Duodenal mucosa (tissue), 2 donors: Measurements from ENCODE around the gene MNAT1.

Source experiments
- H3K27ac ChIP-seq: one replicate; pipeline ENCODE4 v1.7.0; 2013; ENCODE audit warnings: low read depth, low read length
- H3K27me3 ChIP-seq, 2 donors: one replicate each; pipeline ENCODE4 v1.7.0; 2013; ENCODE audit warnings: low read length in 2 of 2, control low read depth in 1 of 2; ENCODE audit not compliant: insufficient read depth in 2 of 2, control insufficient read depth in 1 of 2
- H3K36me3 ChIP-seq, 2 donors: one replicate each; pipeline ENCODE4 v1.7.0; 2013; ENCODE audit warnings: low read length in 2 of 2, control low read depth in 1 of 2; ENCODE audit not compliant: insufficient read depth in 2 of 2, control insufficient read depth in 1 of 2
- H3K4me1 ChIP-seq, 2 donors: one replicate each; pipeline ENCODE4 v1.7.0; 2013; ENCODE audit warnings: low read length in 2 of 2, control low read depth in 1 of 2; ENCODE audit not compliant: insufficient read depth in 2 of 2, control insufficient read depth in 1 of 2
- H3K4me3 ChIP-seq, 2 donors: one replicate each; pipeline ENCODE4 v1.7.0; 2013; ENCODE audit warnings: low read length in 2 of 2, low read depth in 1 of 2
- H3K9ac ChIP-seq, 2 donors: one replicate each; pipeline ENCODE4 v1.7.0; 2013; ENCODE audit warnings: low read length in 2 of 2, low read depth in 1 of 2
- H3K9me3 ChIP-seq, 2 donors: one replicate each; pipeline ENCODE4 v1.7.0; 2013; ENCODE audit warnings: low read length in 2 of 2, control low read depth in 1 of 2; ENCODE audit not compliant: control insufficient read depth in 1 of 2

MNAT1 gene

DNA sequence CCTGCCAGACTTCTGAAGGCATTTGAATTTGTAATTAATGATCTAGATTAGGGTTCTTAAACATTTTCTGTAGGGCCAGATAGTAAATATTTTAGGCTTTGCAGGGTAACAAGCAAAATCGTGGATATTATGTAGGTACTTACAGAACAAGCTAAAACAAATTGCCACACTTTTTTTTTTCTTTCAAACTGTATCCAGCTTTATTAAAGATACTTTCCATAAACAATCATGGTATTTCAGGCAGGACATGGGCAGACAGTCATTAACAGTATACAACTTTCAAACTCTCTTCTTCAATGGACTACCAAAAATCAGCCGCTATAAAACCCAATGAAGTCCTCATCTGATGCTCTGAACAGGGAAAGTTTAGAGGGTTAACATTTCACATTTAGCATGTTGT is 236.7 kb downstream of the MNAT1 start:
- Histone ChIP-seq H3K9ac (no peak overlapping the region), H3K4me3 (no peak overlapping the region), H3K27me3 (no peaks in the 10 kb centered on the region), H3K9me3 (no peaks in the 10 kb centered on the region), H3K36me3 (peaks cover 4 to 6% of the 10 kb centered on the region in 2 donors), H3K27ac (no peak overlapping the region), H3K4me1 (peaks cover 0 to 5% of the 10 kb centered on the region in 2 donors)

DNA sequence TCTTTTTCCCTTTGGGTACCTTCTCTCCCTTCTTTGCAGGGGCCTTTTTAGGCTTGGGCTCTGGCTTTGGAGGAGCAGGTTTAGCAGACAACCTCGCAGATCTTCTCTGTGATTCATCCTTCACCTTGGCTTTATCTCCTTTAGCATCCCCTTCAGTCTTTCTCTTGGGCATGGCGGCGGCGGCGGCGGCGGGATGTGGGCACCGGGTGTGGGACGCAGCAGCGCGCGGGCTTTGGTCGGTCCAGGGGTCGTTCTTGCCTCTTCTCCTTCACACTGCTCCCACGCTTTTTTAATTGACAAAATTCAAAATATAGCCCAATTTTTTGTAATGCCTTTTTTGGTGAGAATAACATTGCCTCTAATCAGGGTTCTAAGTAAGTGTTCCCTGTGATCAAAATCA is 237.7 kb downstream of the MNAT1 start:
- no peak overlapping the region for H3K27ac ChIP-seq
- H3K36me3 ChIP-seq: peaks cover 6% of the 10 kb centered on the region in 2 donors
- no peak overlapping the region for H3K4me3 ChIP-seq

DNA sequence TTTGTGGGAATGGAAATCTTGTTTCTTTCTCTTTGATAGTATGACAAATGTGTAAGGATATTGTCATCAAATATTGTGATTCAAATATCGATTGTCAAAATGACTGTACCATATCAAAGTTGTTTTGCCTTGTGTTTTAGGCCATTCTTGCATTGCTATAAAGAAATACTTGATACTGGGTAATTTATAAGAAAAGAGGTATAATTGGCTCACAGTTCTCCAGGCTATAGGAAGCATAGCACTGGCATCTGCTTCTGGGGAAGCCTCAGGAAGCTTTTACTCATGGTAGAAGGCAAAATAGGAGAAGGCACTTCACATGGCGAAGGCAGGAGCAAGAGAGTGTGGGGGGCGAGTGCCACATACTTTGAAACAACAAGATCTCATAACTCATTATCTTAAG is 238.5 kb downstream of the MNAT1 start:
- no peak overlapping the region for H3K9ac ChIP-seq
- no peaks in the 10 kb centered on the region for H3K9me3 ChIP-seq
- no peaks in the 10 kb centered on the region for H3K27me3 ChIP-seq
- no peak overlapping the region for H3K27ac ChIP-seq
- peaks cover 6 to 7% of the 10 kb centered on the region in 2 donors for H3K36me3 ChIP-seq
- H3K4me1 ChIP-seq: peaks cover 0 to 5% of the 10 kb centered on the region in 2 donors
- no peak overlapping the region for H3K4me3 ChIP-seq

More for the DNA sequence above, 237.7 kb downstream of the MNAT1 start:
- Histone ChIP-seq H3K4me1 (peaks cover 0 to 5% of the 10 kb centered on the region in 2 donors), H3K9ac (no peak overlapping the region), H3K27me3 (no peaks in the 10 kb centered on the region), H3K9me3 (no peaks in the 10 kb centered on the region)

DNA sequence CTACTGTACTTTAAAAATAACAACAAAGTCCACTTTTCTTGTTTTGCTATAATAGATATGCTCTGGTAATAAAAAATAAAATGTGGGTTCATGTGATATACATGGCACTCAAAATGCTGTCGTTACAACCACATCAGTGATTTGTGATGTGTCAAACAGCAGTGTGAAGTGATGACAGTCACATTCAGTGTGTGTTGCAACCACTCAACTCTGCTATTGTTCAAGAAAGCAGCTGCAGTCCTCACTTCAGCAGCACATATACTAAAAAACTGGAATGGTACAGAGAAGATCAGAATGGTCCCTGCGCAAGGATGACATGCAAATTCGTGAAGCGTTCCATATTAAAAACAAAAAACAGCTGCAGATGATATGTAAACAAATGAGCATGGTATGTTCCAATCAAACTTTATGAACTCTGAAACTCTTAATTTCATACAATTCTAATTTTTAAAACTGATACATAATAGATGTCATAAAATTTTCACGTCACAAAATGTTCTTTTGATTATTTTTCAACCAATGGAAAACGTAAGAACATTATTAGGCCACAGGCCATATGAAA is 239.6 kb downstream of the MNAT1 start:
- Histone ChIP-seq H3K27ac (no peak overlapping the region), H3K4me1 (peaks cover 0 to 5% of the 10 kb centered on the region in 2 donors), H3K27me3 (no peaks in the 10 kb centered on the region), H3K36me3 (peaks cover 6 to 7% of the 10 kb centered on the region in 2 donors), H3K9ac (no peak overlapping the region), H3K9me3 (no peaks in the 10 kb centered on the region), H3K4me3 (no peak overlapping the region)

DNA sequence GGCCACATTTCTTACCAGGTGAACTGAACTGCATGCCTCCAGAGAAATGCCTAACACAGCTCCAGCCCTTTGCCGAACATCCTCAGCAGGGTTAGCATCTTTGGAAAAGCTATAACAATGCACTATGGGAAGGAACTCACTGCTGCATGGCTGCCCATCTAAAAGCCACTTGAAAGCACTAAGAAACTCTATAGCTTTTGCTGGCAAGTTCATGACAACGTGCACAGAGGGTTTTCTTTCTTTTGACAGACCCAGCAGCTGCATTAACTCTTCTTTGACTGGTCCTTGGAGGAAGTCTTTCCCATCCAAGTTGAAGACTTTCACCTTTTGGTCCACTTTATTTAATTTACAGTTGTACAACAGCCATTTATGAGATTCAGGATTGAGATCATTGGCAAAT is 241.0 kb downstream of the MNAT1 start:
- Histone ChIP-seq H3K9ac (no peak overlapping the region), H3K9me3 (no peaks in the 10 kb centered on the region), H3K27me3 (no peaks in the 10 kb centered on the region), H3K4me1 (peaks cover 6 to 12% of the 10 kb centered on the region in 2 donors), H3K27ac (no peak overlapping the region), H3K4me3 (no peak overlapping the region), H3K36me3 (peaks cover 6 to 7% of the 10 kb centered on the region in 2 donors)

DNA sequence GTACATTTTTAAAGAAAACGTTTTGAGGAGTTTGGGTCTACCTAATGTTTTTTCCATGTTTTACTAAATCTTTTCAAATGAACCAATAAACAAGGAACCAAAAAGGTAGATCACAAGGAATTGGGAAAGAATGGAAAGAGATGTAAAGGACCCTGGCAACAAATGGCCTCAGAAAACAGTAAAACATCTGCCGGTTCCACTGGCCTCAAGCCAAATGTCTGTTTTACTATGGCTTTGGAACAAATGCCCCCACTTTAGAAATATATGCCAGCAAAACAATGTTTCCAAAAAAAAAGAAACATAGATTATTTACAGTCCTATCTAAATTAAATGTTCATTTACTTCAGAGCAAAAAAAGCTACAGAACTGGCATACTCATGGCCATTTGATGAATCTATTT is 243.3 kb downstream of the MNAT1 start:
- Histone ChIP-seq H3K36me3 (peaks cover 6 to 7% of the 10 kb centered on the region in 2 donors), H3K27ac (no peak overlapping the region), H3K4me3 (no peak overlapping the region), H3K9ac (no peak overlapping the region), H3K9me3 (no peaks in the 10 kb centered on the region), H3K27me3 (no peaks in the 10 kb centered on the region), H3K4me1 (peaks cover 14 to 16% of the 10 kb centered on the region in 2 donors)

DNA sequence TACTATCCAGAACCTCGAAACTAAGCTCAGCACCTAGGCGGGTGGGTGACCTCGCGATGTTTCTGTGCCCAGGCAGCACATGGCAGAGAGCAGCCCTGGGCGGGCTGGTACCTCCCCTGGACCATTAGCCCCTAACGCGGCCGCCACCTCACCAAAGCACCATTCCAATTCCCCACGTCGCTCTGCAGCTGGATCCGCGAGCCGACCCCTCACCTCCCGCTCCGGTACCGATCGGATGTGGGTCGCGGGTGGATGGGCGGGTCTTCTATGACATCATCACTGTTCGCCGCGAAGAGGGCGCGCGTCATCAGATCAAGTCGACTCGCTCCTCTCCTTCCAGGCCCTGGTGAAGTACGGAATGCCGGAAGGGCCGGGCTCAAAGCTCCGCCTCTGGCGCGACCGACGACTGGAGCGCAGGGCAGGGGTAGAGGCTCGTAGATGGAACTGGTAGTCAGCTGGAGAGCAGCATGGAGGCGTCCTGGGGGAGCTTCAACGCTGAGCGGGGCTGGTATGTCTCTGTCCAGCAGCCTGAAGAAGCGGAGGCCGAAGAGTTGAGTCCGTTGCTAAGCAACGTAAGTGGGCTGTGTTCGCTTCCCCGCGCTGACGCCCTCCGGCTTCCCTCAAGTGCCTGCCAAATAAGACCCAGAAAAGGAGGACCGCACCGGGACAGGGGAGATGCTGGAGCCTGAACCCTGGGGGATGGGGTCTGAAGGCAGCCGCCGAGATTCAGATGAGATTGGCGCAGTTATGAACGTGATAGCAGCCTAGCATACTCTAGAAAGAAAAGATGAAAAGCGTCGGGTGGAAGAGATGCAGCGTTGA is 246.5 kb downstream of the MNAT1 start, which contains the start of the genes SLC38A6 and TRMT5:
SLC38A6 (plus strand) TSS at position 435 of the 822 bp plus-strand sequence; CDS start at position 468, 33 bp downstream.
TRMT5 (minus strand) TSS at position 269 of the 822 bp plus-strand sequence; CDS start at position 163, 106 bp downstream.
- H3K27ac ChIP-seq: peak within 1 kb of the TSS; percentile 72
- H3K9me3 ChIP-seq: no peaks in the 10 kb centered on the region
- peaks cover 14 to 16% of the 10 kb centered on the region in 2 donors for H3K4me1 ChIP-seq
- H3K4me3 ChIP-seq: peak within 1 kb of the TSS; percentile 90 to 100
- peaks cover 0 to 9% of the 10 kb centered on the region in 2 donors for H3K36me3 ChIP-seq
- no peaks in the 10 kb centered on the region for H3K27me3 ChIP-seq
- H3K9ac ChIP-seq: peak within 1 kb of the TSS; percentile 81 to 88

DNA sequence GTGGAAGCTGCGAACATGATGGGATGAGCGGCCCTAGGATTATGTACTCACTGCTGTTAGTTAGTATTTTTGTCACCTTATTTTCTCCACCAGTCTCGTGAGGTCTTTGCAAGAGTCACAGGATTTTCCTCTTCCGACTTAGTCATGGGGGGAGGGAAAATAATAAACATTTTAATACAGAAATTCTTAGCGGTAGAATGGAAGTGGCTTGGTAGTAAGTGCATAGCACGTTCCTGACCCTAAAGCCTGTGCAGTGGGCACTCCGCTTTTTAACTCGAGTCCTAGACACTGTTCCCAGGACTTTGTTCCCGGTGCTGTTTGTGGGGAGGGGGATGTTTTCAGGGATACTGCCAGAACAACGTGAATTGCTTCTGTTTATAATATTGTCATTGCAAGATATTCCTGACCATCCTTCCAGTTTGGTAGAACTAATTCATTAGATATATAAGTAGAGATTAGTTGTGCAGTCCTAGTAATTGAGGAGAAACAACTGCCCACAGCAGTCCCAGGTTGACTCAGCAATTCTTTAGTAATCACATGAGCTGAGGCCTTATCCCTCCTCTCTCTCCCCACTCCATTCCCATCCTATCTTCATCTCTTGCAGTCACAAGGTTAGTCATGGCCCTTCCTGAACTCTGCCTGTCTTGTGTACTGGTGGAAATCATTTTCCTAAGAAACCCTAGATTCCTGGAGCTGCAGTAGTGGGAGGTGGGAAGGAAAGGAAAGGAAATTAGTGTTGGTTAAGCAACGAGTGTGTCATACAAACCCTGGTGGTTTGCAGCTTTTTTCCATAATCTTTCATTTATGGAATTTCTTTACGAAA is 247.3 kb downstream of the MNAT1 start:
- peak overlapping the region; percentile 81 to 88 for H3K9ac ChIP-seq
- H3K4me1 ChIP-seq: peaks cover 14 to 16% of the 10 kb centered on the region in 2 donors

DNA sequence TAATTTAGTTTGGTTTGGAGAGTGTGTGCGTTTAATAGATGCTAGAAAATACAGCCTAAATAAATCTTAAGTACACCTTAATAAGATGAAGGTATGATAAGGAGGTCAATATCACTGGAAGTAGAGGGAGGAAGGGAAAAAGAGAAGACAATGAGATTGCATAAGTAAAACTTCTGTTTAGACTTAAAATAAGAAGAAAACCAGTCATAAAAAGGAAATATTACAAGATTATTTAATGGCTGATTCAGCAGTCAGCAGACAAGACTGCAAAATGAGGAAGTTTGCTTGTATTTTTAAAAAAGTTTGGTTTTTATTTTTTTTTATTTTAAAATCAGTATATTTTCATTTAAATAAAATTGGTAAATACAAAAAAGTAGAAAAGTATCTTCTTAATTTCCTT is 249.6 kb downstream of the MNAT1 start:
- H3K27me3 ChIP-seq: no peaks in the 10 kb centered on the region
- H3K9ac ChIP-seq: no peak overlapping the region
- no peaks in the 10 kb centered on the region for H3K9me3 ChIP-seq
- H3K4me1 ChIP-seq: peaks cover 14 to 16% of the 10 kb centered on the region in 2 donors
- no peak overlapping the region for H3K27ac ChIP-seq
- H3K36me3 ChIP-seq: peaks cover 0 to 11% of the 10 kb centered on the region in 2 donors
- no peak overlapping the region for H3K4me3 ChIP-seq

More for the DNA sequence above, 247.3 kb downstream of the MNAT1 start:
- Histone ChIP-seq H3K9me3 (no peaks in the 10 kb centered on the region), H3K4me3 (peak overlapping the region; percentile 90 to 100), H3K27me3 (no peaks in the 10 kb centered on the region), H3K36me3 (peaks cover 0 to 9% of the 10 kb centered on the region in 2 donors), H3K27ac (no peak overlapping the region)
